ENCODE results near the gene ADH4.

- TF ChIP-seq CTCF (IDR thresholded peaks at IDR 0.05) (no peak), TCF7L2 (IDR thresholded peaks at IDR 0.05; ENCODE audit: low read depth, low read length) (no peak)
These were observed 9.5 kb downstream of the ADH4 start for GRCh38 chr4:99134586-99134985.
